Activated CD4-positive, alpha-beta T cell treated with anti-CD3 and anti-CD28 coated beads, Interleukin-2, amount 50 U/mL, for 16 hours (primary cell): ENCODE data around the gene LTBP2.

Experiments used
- DNase-seq: peaks from one replicate; pipeline ENCODE4 v3.0.0-alpha.2; 2020

LTBP2 gene

GRCh38 chr14:74503938-74504335 lies 108.1 kb downstream of the LTBP2 start:
- DNase-seq = no peak

- DNase-seq = no peak
Measured at GRCh38 chr14:74503291-74503937, 108.6 kb downstream of the LTBP2 start.

- no peak for DNase-seq
Measured at GRCh38 chr14:74502236-74503019, 109.6 kb downstream of the LTBP2 start.

- no peak for DNase-seq
Measured at GRCh38 chr14:74501691-74502090, 110.3 kb downstream of the LTBP2 start.

- no peak for DNase-seq
Measured at GRCh38 chr14:74501135-74501614, 110.9 kb downstream of the LTBP2 start.

- no peak for DNase-seq
Measured at GRCh38 chr14:74500417-74501134, 111.5 kb downstream of the LTBP2 start.

- peak; percentile 54 for DNase-seq
Measured at GRCh38 chr14:74495356-74495755, 116.7 kb downstream of the LTBP2 start.

- peak; percentile 99 for DNase-seq
Measured at GRCh38 chr14:74493343-74494261, 118.4 kb downstream of the LTBP2 start, which contains the start of gene ISCA2. TSS of gene ISCA2 (plus strand) at chr14:74493765. CDS start at chr14:74493775, 10 bp downstream.

- no peak for DNase-seq
Measured at GRCh38 chr14:74492776-74493342, 119.2 kb downstream of the LTBP2 start, which contains the start of gene NPC2. TSS of gene NPC2 (minus strand) at chr14:74493305. CDS start at chr14:74493274, 31 bp downstream.

- peak; percentile 35 for DNase-seq
Measured at GRCh38 chr14:74491956-74492775, 119.9 kb downstream of the LTBP2 start.

GRCh38 chr14:74490486-74490885 lies 121.6 kb downstream of the LTBP2 start:
- DNase-seq = no peak

- DNase-seq = no peak
Measured at GRCh38 chr14:74488786-74489397, 123.1 kb downstream of the LTBP2 start.

GRCh38 chr14:74486164-74486563 lies 125.9 kb downstream of the LTBP2 start:
- no peak for DNase-seq

GRCh38 chr14:74483321-74483720 lies 128.7 kb downstream of the LTBP2 start:
- no peak for DNase-seq

GRCh38 chr14:74482571-74482970 lies 129.5 kb downstream of the LTBP2 start:
- DNase-seq = no peak

GRCh38 chr14:74480046-74480445 lies 132.0 kb downstream of the LTBP2 start:
- DNase-seq = no peak

GRCh38 chr14:74478996-74479635 lies 132.9 kb downstream of the LTBP2 start:
- DNase-seq = no peak

GRCh38 chr14:74476607-74477006 lies 135.4 kb downstream of the LTBP2 start:
- no peak for DNase-seq

GRCh38 chr14:74476107-74476506 lies 135.9 kb downstream of the LTBP2 start:
- no peak for DNase-seq

GRCh38 chr14:74475678-74476077 lies 136.4 kb downstream of the LTBP2 start:
- no peak for DNase-seq
